Erythroblast (primary cell): ENCODE measurements around the gene SLC34A3.

Experiments used
- GATA1 ChIP-seq: IDR thresholded peaks from 2 replicates; pipeline ENCODE4 v1.6.1; 2011; ENCODE audit warnings: low read depth, mild to moderate bottlenecking, control low read depth, low read length, moderate library complexity
- POLR2A ChIP-seq: IDR thresholded peaks from 2 replicates; pipeline ENCODE4 v1.6.1; 2011; ENCODE audit warnings: mild to moderate bottlenecking, low read length

- TF ChIP-seq POLR2A: peak; percentile 30
- no peak for TF ChIP-seq GATA1
Observed at GRCh38 chr9:137277329-137278041, 46.8 kb downstream of the SLC34A3 start, which contains the start of gene TOR4A.
